Measurements from ENCODE around the gene RABGAP1L. TPM values are rescaled to one million over a fixed set of nuclear protein-coding genes. Genes with fewer than 3 reads are reported as not detected.

Gene RABGAP1L
- polyA plus RNA-seq, 3 donors, result 35.2 to 75.3 (median 63.3) TPM

- no peak overlapping the region for H3K4me3 Mint-ChIP-seq
- TF ChIP-seq CTCF (IDR thresholded peaks at IDR 0.05), result no peak
- peaks cover 16% of the 10 kb centered on the region for H3K4me1 Mint-ChIP-seq
- H3K36me3 Mint-ChIP-seq, result peaks cover 0 to 4% of the 10 kb centered on the region in 2 donors
- H3K27ac Mint-ChIP-seq, result no peak overlapping the region
- no peaks in the 10 kb centered on the region for H3K79me2 ChIP-seq (ENCODE audit: insufficient read depth, low read length)
- peaks cover 0 to 3% (median 0%) of the 10 kb centered on the region in 7 donors for H3K9me3 Mint-ChIP-seq
- no peak overlapping the region for H2AFZ ChIP-seq (ENCODE audit: insufficient read depth, low read depth, low read length, poor library complexity, severe bottlenecking)
- no peaks in the 10 kb centered on the region for H3K27me3 Mint-ChIP-seq (ENCODE audit: low read depth in 3 of 3)
- H3K36me3 ChIP-seq (replicated peaks in 1 of 2; ENCODE audit: control insufficient read depth in 1 of 2, insufficient read depth in 2 of 2, low read length in 2 of 2), result no peaks in the 10 kb centered on the region
- H3K9me3 ChIP-seq (replicated peaks in 1 of 2; ENCODE audit: control insufficient read depth in 1 of 2, insufficient read depth in 1 of 2, low read length in 2 of 2), result no peaks in the 10 kb centered on the region
- H3K27me3 ChIP-seq (ENCODE audit: control insufficient read depth in 2 of 2, insufficient read depth in 2 of 2, low read length in 2 of 2), result no peaks in the 10 kb centered on the region
- WGBS (ENCODE audit: insufficient coverage), result 47% methylated on average over 2 of the region's 4 CpGs
- H3K4me1 ChIP-seq (ENCODE audit: control insufficient read depth in 1 of 2, insufficient read depth in 2 of 2, low read length in 2 of 2), result peaks cover 11 to 18% of the 10 kb centered on the region in 2 donors
- no peaks in the 10 kb centered on the region for H4K20me1 ChIP-seq (ENCODE audit: insufficient read depth, low read length)
- no peak overlapping the region for H3K4me3 ChIP-seq (replicated peaks in 1 of 3; ENCODE audit: low read depth in 2 of 3, low read length in 3 of 3)
- H3K27ac ChIP-seq (ENCODE audit: low read depth in 1 of 2, low read length in 2 of 2), result no peak overlapping the region
- no peak overlapping the region for H3K9ac ChIP-seq (ENCODE audit: insufficient read depth, low read length, poor library complexity, severe bottlenecking)
- no peak for DNase-seq
- H3K4me2 ChIP-seq (replicated peaks; ENCODE audit: extremely low read depth, low read length, poor library complexity, severe bottlenecking), result no peak overlapping the region
- intact Hi-C loops (cut with micrococcal nuclease), result no loop called here
Measured at GRCh38 chr1:174818014-174818616, 658.8 kb downstream of the RABGAP1L start.

GRCh38 chr1:174818951-174819350 is 659.6 kb downstream of the RABGAP1L start:
- Histone ChIP-seq H3K79me2 (ENCODE audit: insufficient read depth, low read length) (no peaks in the 10 kb centered on the region), H3K27ac (ENCODE audit: low read depth in 1 of 2, low read length in 2 of 2) (no peak overlapping the region), H4K20me1 (ENCODE audit: insufficient read depth, low read length) (no peaks in the 10 kb centered on the region), H3K4me3 (replicated peaks in 1 of 3; ENCODE audit: low read depth in 2 of 3, low read length in 3 of 3) (no peak overlapping the region), H2AFZ (ENCODE audit: insufficient read depth, low read depth, low read length, poor library complexity, severe bottlenecking) (no peak overlapping the region), H3K9ac (ENCODE audit: insufficient read depth, low read length, poor library complexity, severe bottlenecking) (no peak overlapping the region), H3K9me3 (replicated peaks in 1 of 2; ENCODE audit: control insufficient read depth in 1 of 2, insufficient read depth in 1 of 2, low read length in 2 of 2) (no peaks in the 10 kb centered on the region), H3K4me2 (replicated peaks; ENCODE audit: extremely low read depth, low read length, poor library complexity, severe bottlenecking) (no peak overlapping the region), H3K27me3 (ENCODE audit: control insufficient read depth in 2 of 2, insufficient read depth in 2 of 2, low read length in 2 of 2) (no peaks in the 10 kb centered on the region), H3K4me1 (ENCODE audit: control insufficient read depth in 1 of 2, insufficient read depth in 2 of 2, low read length in 2 of 2) (peaks cover 11 to 18% of the 10 kb centered on the region in 2 donors), H3K36me3 (replicated peaks in 1 of 2; ENCODE audit: control insufficient read depth in 1 of 2, insufficient read depth in 2 of 2, low read length in 2 of 2) (no peaks in the 10 kb centered on the region)
- TF ChIP-seq CTCF (IDR thresholded peaks at IDR 0.05), result no peak
- Mint-ChIP-seq H3K27me3 (ENCODE audit: low read depth in 3 of 3) (no peaks in the 10 kb centered on the region), H3K9me3 (peaks cover 0 to 3% (median 0%) of the 10 kb centered on the region in 7 donors), H3K27ac (peak overlapping the region in 1 of 7 donors; percentile 18), H3K4me1 (peaks cover 16% of the 10 kb centered on the region), H3K36me3 (peaks cover 0 to 4% of the 10 kb centered on the region in 2 donors), H3K4me3 (no peak overlapping the region)
- WGBS (ENCODE audit: insufficient coverage), result no CpG with 5 or more reads among the region's 1 CpG
- no peak for DNase-seq
- intact Hi-C loops (cut with micrococcal nuclease), result no loop called here

Data from CD14-positive monocyte (primary cell).